Smooth muscle cell (in vitro differentiated cells): ENCODE measurements around the gene ZNF407. TPM values are rescaled to one million over a fixed set of nuclear protein-coding genes. Genes with fewer than 3 reads are reported as not detected.
A peak's percentile ranks its signal among the peaks of the same experiment; 100 is the strongest.

Experiments used
- DNase-seq: peaks from one replicate; lab custom pipeline; 2025; ENCODE audit not compliant: unreplicated experiment; lab: John Stamatoyannopoulos, UW
- H2AFZ ChIP-seq: fragments of 200-600 bp; sonication (generic); 2 replicates; pipeline ENCODE4 v1.6.0; 2016; ENCODE audit warnings: antibody characterized with exemption, low read depth, mild to moderate bottlenecking
- H3F3A ChIP-seq: fragments of 200-600 bp; sonication (generic); 2 replicates; pipeline ENCODE4 v1.6.0; 2017; ENCODE audit warnings: antibody characterized with exemption, low read depth
- H3K27ac ChIP-seq: fragments of 200-600 bp; sonication (generic); 2 replicates; pipeline ENCODE4 v1.5.1; 2016; ENCODE audit warnings: low read depth, mild to moderate bottlenecking
- H3K27me3 ChIP-seq: fragments of 200-600 bp; sonication (generic); 2 replicates; pipeline ENCODE4 v1.6.1; 2016; ENCODE audit warnings: low read depth, mild to moderate bottlenecking
- H3K36me3 ChIP-seq: fragments of 200-600 bp; sonication (generic); 2 replicates; pipeline ENCODE4 v1.5.1; 2016; ENCODE audit warnings: low read depth
- H3K4me1 ChIP-seq: fragments of 200-600 bp; sonication (generic); 2 replicates; pipeline ENCODE4 v1.5.1; 2016; ENCODE audit warnings: low read depth
- H3K4me2 ChIP-seq: fragments of 200-600 bp; sonication (generic); 2 replicates; pipeline ENCODE4 v1.6.0; 2016; ENCODE audit warnings: mild to moderate bottlenecking
- H3K4me3 ChIP-seq: fragments of 200-600 bp; sonication (generic); 2 replicates; pipeline ENCODE4 v1.5.1; 2016; ENCODE audit warnings: mild to moderate bottlenecking
- H3K79me2 ChIP-seq: fragments of 200-600 bp; sonication (generic); 2 replicates; pipeline ENCODE4 v1.6.0; 2016; ENCODE audit warnings: low read depth, mild to moderate bottlenecking
- H3K9ac ChIP-seq: fragments of 200-600 bp; sonication (generic); 2 replicates; pipeline ENCODE4 v1.6.0; 2016; ENCODE audit warnings: low read depth
- H3K9me3 ChIP-seq: fragments of 200-600 bp; sonication (generic); replicated peaks from 2 replicates; pipeline ENCODE4 v1.5.1; 2016; ENCODE audit warnings: low read depth
- H4K20me1 ChIP-seq: fragments of 200-600 bp; sonication (generic); 2 replicates; pipeline ENCODE4 v1.6.0; 2016; ENCODE audit warnings: low read depth
- WGBS: methylation state at CpG from one replicate; pipeline ENCODE4 v1.1.7; 2016; ENCODE audit warnings: low lambda C conversion rate; 5-methylcytosine and 5-hydroxymethylcytosine counted together
- polyA plus RNA-seq: library from polyadenylated mRNA; unstranded; fragments of >200 nt; fragmentation: Nextera tagmentation; extraction: Ambion mirVana; gene quantifications from 2 replicates; pipeline ENCODE4 v1.2.1, GENCODE V29; 2016
- total RNA-seq: library from RNA; depleted of rRNA; stranded (reverse); fragments of >200 nt; gene quantifications from 2 replicates; pipeline ENCODE4 v1.2.3, GENCODE V29; 2014
- TF ChIP-seq, protein P1 (sequence below): fragments of 200-600 bp; sonication (generic); IDR thresholded peaks from 2 replicates; pipeline ENCODE4 v1.5.1; 2017; ENCODE audit warnings: borderline replicate concordance, mild to moderate bottlenecking, antibody characterized with exemption; ENCODE audit not compliant: insufficient read depth, poor library complexity, severe bottlenecking

Gene ZNF407
- total and polyA plus RNA-seq, 2 experiments from 2014 or later, result 4.5 to 11.5 TPM

DNA sequence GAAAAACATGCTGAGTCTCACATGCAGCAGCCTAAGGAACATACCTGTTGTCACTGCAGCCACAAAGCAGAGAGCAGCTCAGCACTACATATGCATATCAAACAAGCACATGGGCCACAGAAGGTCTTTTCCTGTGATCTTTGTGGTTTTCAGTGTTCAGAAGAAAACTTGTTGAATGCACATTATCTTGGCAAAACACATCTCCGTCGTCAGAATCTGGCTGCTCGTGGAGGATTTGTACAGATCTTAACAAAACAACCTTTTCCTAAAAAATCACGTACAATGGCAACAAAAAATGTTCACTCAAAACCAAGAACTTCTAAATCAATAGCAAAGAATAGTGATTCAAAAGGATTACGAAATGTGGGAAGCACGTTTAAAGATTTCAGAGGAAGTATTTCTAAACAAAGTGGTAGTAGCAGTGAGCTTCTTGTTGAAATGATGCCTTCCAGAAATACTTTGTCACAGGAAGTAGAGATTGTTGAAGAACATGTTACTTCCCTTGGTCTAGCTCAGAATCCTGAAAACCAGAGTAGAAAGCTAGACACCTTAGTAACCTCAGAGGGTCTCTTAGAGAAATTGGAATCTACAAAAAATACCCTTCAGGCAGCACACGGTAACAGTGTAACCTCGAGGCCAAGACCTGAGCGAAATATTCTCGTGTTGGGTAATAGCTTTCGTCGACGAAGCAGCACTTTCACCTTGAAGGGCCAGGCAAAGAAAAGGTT, 34.1 kb downstream of the ZNF407 start:
- H4K20me1 ChIP-seq, result no peaks in the 10 kb centered on the region
- peak overlapping the region; percentile 43 for H3K4me2 ChIP-seq
- H3F3A ChIP-seq, result peaks cover 7% of the 10 kb centered on the region
- H3K79me2 ChIP-seq, result peaks cover 15% of the 10 kb centered on the region
- TF ChIP-seq, protein P1, sequence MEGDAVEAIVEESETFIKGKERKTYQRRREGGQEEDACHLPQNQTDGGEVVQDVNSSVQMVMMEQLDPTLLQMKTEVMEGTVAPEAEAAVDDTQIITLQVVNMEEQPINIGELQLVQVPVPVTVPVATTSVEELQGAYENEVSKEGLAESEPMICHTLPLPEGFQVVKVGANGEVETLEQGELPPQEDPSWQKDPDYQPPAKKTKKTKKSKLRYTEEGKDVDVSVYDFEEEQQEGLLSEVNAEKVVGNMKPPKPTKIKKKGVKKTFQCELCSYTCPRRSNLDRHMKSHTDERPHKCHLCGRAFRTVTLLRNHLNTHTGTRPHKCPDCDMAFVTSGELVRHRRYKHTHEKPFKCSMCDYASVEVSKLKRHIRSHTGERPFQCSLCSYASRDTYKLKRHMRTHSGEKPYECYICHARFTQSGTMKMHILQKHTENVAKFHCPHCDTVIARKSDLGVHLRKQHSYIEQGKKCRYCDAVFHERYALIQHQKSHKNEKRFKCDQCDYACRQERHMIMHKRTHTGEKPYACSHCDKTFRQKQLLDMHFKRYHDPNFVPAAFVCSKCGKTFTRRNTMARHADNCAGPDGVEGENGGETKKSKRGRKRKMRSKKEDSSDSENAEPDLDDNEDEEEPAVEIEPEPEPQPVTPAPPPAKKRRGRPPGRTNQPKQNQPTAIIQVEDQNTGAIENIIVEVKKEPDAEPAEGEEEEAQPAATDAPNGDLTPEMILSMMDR, result no peak
- H3K9me3 ChIP-seq, result no peaks in the 10 kb centered on the region
- H3K4me1 ChIP-seq, result peaks cover 5% of the 10 kb centered on the region
- 62% methylated on average over 13 of the region's 13 CpGs for WGBS
- H2AFZ ChIP-seq, result no peak overlapping the region
- DNase-seq, result no peak
- no peaks in the 10 kb centered on the region for H3K36me3 ChIP-seq
- no peak overlapping the region for H3K9ac ChIP-seq
- H3K27me3 ChIP-seq, result no peaks in the 10 kb centered on the region
- peak overlapping the region; percentile 32 for H3K27ac ChIP-seq
- H3K4me3 ChIP-seq, result no peak overlapping the region

DNA sequence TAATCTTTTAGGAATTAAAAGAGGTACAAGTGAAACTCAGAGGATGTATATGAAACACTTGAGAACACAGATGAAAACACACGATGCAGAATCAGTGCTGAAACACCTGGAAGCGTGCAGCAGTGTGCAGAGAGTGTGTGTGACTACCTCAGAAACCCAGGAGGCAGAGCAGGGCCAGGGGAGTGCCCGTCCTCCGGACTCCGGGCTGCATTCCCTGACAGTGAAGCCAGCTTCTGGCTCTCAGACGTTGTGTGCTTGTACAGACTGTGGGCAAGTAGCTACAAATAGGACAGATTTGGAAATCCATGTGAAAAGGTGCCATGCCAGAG, 34.6 kb downstream of the ZNF407 start:
- peak overlapping the region; percentile 43 for H3K4me2 ChIP-seq
- no peak for DNase-seq
- TF ChIP-seq, protein P1, result no peak
- no peak overlapping the region for H2AFZ ChIP-seq
- H3K4me3 ChIP-seq, result no peak overlapping the region
- peaks cover 5% of the 10 kb centered on the region for H3K4me1 ChIP-seq
- H4K20me1 ChIP-seq, result no peaks in the 10 kb centered on the region
- peaks cover 15% of the 10 kb centered on the region for H3K79me2 ChIP-seq
- no peaks in the 10 kb centered on the region for H3K27me3 ChIP-seq
- no peaks in the 10 kb centered on the region for H3K36me3 ChIP-seq
- peaks cover 9% of the 10 kb centered on the region for H3F3A ChIP-seq
- WGBS, result 93% methylated on average over 6 of the region's 6 CpGs
- peak overlapping the region; percentile 32 for H3K27ac ChIP-seq
- no peaks in the 10 kb centered on the region for H3K9me3 ChIP-seq
- H3K9ac ChIP-seq, result no peak overlapping the region

DNA sequence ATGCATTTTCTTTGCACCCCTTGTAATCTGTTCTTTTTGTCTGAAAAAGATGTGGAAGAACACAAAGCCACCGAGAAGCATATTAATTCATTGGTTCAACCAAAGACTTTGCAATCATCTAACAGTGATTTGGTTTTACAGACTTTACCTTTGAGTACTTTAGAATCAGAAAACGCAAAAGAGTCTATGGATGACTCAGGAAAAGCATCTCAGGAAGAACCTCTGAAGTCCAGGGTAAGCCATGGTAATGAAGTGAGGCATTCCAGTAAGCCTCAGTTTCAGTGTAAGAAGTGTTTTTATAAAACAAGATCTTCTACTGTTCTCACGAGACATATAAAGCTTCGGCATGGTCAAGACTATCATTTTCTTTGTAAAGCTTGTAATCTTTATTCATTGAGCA, 35.2 kb downstream of the ZNF407 start:
- H3K9me3 ChIP-seq, result no peaks in the 10 kb centered on the region
- no peak overlapping the region for H3K4me3 ChIP-seq
- H4K20me1 ChIP-seq, result no peaks in the 10 kb centered on the region
- H3K9ac ChIP-seq, result no peak overlapping the region
- TF ChIP-seq, protein P1, result no peak
- H3K36me3 ChIP-seq, result no peaks in the 10 kb centered on the region
- no peaks in the 10 kb centered on the region for H3K27me3 ChIP-seq
- H3K27ac ChIP-seq, result peak overlapping the region; percentile 60
- H2AFZ ChIP-seq, result no peak overlapping the region
- DNase-seq, result no peak
- H3K79me2 ChIP-seq, result peaks cover 15% of the 10 kb centered on the region
- WGBS, result 82% methylated on average over 4 of the region's 4 CpGs
- no peak overlapping the region for H3K4me2 ChIP-seq
- H3F3A ChIP-seq, result peaks cover 9% of the 10 kb centered on the region
- H3K4me1 ChIP-seq, result peaks cover 5% of the 10 kb centered on the region
